SK-N-SH (cell line): ENCODE data around the gene MLST8.

Experiments
- TCF12 ChIP-seq: IDR thresholded peaks from 2 replicates; pipeline ENCODE4 v1.4.0; 2012
- YY1 ChIP-seq: IDR thresholded peaks from 2 replicates; pipeline ENCODE4 v1.4.0; 2012; ENCODE audit warnings: low read depth, mild to moderate bottlenecking

GRCh38 chr16:2188395-2188794, 16.9 kb upstream of the MLST8 start:
- TF ChIP-seq YY1, result no peak
- no peak for TF ChIP-seq TCF12
